Endothelial cell of umbilical vein (primary cell): ENCODE measurements around the gene VAV2. TPM values are rescaled to one million over a fixed set of nuclear protein-coding genes. Genes with fewer than 3 reads are reported as not detected.

ENCODE experiments used
- BruUV-seq: library from RNA; stranded (reverse); fragments of 400-500 nt; replicated peaks from 2 replicates; lab custom pipeline; 2021; lab: Mats Ljungman, UMichigan
- CTCF ChIA-PET: fragments of 300-600, 350-600 bp; sonication (Branson Sonifier 250); formaldehyde crosslinking; loops from one replicate; lab custom pipeline; 2021; ENCODE audit warnings: antibody characterized with exemption, inconsistent platforms; lab: Charles Lee
- POLR2A ChIA-PET: fragments of 300-600, 350-600 bp; sonication (Branson Sonifier 250); formaldehyde crosslinking; loops from one replicate; lab custom pipeline; 2021; ENCODE audit warnings: antibody characterized with exemption, inconsistent platforms; lab: Charles Lee
- DNase-seq: peaks from one replicate; pipeline ENCODE4 v3.0.0-alpha.2; 2011; ENCODE audit warnings: low read depth, low spot score
- FAIRE-seq: peaks from 2 replicates; lab custom pipeline; 2011; peaks lifted over from hg19 to GRCh38; lab: Jason Lieb, UNC
- H2AFZ ChIP-seq: 2 replicates; pipeline ENCODE4 v1.6.0; 2012; ENCODE audit warnings: low read depth, low read length, control low read depth, inconsistent platforms
- H3K27ac ChIP-seq: 2 replicates; pipeline ENCODE4 v1.5.1; 2011; ENCODE audit warnings: low read depth, mild to moderate bottlenecking, control low read depth, low read length, moderate library complexity; ENCODE audit not compliant: insufficient read depth
- H3K27me3 ChIP-seq, 2 experiments: 2 replicates each; pipeline versions ENCODE4 v1.6.0 to v1.6.1; 2011; ENCODE audit warnings: low read length in 2 of 2, mixed read lengths in 1 of 2; ENCODE audit not compliant: control insufficient read depth in 2 of 2, insufficient read depth in 2 of 2
- H3K36me3 ChIP-seq, 2 experiments: 2 replicates in 1 of 2; 3 replicates in 1 of 2; pipeline ENCODE4 v1.5.1; 2011; ENCODE audit warnings: low read length in 2 of 2, mild to moderate bottlenecking in 1 of 2, moderate library complexity in 1 of 2; ENCODE audit not compliant: control insufficient read depth in 2 of 2, insufficient read depth in 2 of 2; ENCODE audit errors: extremely low read depth in 1 of 2
- H3K4me1 ChIP-seq: 3 replicates; pipeline ENCODE4 v1.5.1; 2011; ENCODE audit warnings: mild to moderate bottlenecking, low read length; ENCODE audit not compliant: control insufficient read depth, insufficient read depth; ENCODE audit errors: extremely low read depth
- H3K4me2 ChIP-seq: 2 replicates; pipeline ENCODE4 v1.6.1; 2011; ENCODE audit warnings: low read length, control low read depth, mixed read lengths; ENCODE audit not compliant: insufficient read depth
- H3K4me3 ChIP-seq, 3 experiments: fragments of 200-600 bp in 1 of 3; sonication (generic), shearing (Covaris generic) in 1 of 3; replicated peaks in 1 of 3; 2 replicates each; pipeline ENCODE4 v1.5.1; 2011 to 2016; ENCODE audit warnings: control low read depth in 3 of 3, low read length in 3 of 3, mild to moderate bottlenecking in 2 of 3, inconsistent platforms in 1 of 3, low read depth in 1 of 3, moderate library complexity in 1 of 3; ENCODE audit not compliant: insufficient read depth in 1 of 3
- H3K79me2 ChIP-seq: 2 replicates; pipeline ENCODE4 v1.6.0; 2012; ENCODE audit warnings: low read length, inconsistent platforms; ENCODE audit not compliant: control insufficient read depth, insufficient read depth
- H3K9ac ChIP-seq: replicated peaks from 2 replicates; pipeline ENCODE3; 2011; ENCODE audit warnings: low read length, control low read depth; ENCODE audit not compliant: insufficient read depth; ENCODE audit errors: extremely low read depth
- H3K9me1 ChIP-seq: replicated peaks from 3 replicates; pipeline ENCODE4 v1.6.0; 2011; ENCODE audit warnings: mild to moderate bottlenecking, low read length; ENCODE audit not compliant: control insufficient read depth, insufficient read depth; ENCODE audit errors: extremely low read depth
- H3K9me3 ChIP-seq: replicated peaks from 2 replicates; pipeline ENCODE4 v1.5.1; 2012; ENCODE audit warnings: low read length, inconsistent platforms; ENCODE audit not compliant: control insufficient read depth, insufficient read depth
- H4K20me1 ChIP-seq: replicated peaks from 2 replicates; pipeline ENCODE3; 2011; ENCODE audit warnings: mild to moderate bottlenecking, low read length; ENCODE audit not compliant: control insufficient read depth, insufficient read depth; ENCODE audit errors: extremely low read depth
- EZH2 ChIP-seq: IDR thresholded peaks from 2 replicates; pipeline ENCODE4 v1.6.1; 2012; ENCODE audit warnings: borderline replicate concordance, low read depth, mild to moderate bottlenecking, moderate library complexity, low read length, inconsistent platforms; ENCODE audit not compliant: severe bottlenecking
- FOS ChIP-seq: IDR thresholded peaks from 2 replicates; pipeline ENCODE4 v1.6.1; 2011; ENCODE audit warnings: mild to moderate bottlenecking, low read length, moderate library complexity, borderline replicate concordance; ENCODE audit not compliant: insufficient read depth
- GATA2 ChIP-seq: IDR thresholded peaks from 2 replicates; pipeline ENCODE4 v1.7.0; 2011; ENCODE audit warnings: low read depth, mild to moderate bottlenecking, moderate library complexity, mixed read lengths, low read length; ENCODE audit not compliant: insufficient read length, insufficient read depth
- JUN ChIP-seq: IDR thresholded peaks from 2 replicates; pipeline ENCODE4 v1.6.1; 2011; ENCODE audit warnings: borderline replicate concordance, low read depth; ENCODE audit not compliant: insufficient read length, insufficient read depth
- MAX ChIP-seq: IDR thresholded peaks from 2 replicates; pipeline ENCODE4 v1.6.1; 2011; ENCODE audit not compliant: insufficient read depth, insufficient read length
- MYC ChIP-seq: IDR thresholded peaks from one replicate; pipeline ENCODE4 v1.6.1; 2011; ENCODE audit warnings: mild to moderate bottlenecking, low read depth, low read length
- POLR2A ChIP-seq: IDR thresholded peaks from 2 replicates; pipeline ENCODE4 v1.6.1; 2012; ENCODE audit warnings: low read depth, mild to moderate bottlenecking, control low read depth, low read length
- POLR2AphosphoS5 ChIP-seq: IDR thresholded peaks from 2 replicates; pipeline ENCODE4 v1.6.1; 2012; ENCODE audit warnings: low read depth, mild to moderate bottlenecking, control low read depth, low read length, moderate library complexity; ENCODE audit not compliant: insufficient read depth
- dilution Hi-C: fragments of 300-500 bp; cut with MboI; formaldehyde crosslinking; loops from one replicate; pipeline ENCODE4 v1.15.0; 2019; ENCODE audit warnings: low sequenced_read_pairs; ENCODE audit not compliant: extremely low pct_ligation_motif_present
- intact Hi-C: fragments of 100-400 bp; cut with micrococcal nuclease; formaldehyde crosslinking; loops from one replicate; pipeline ENCODE4 v1.10.0; 2022
- polyA plus RNA-seq, 4 experiments: library from polyadenylated mRNA; depleted of rRNA in 3 of 4; stranded (reverse) in 3 of 4; unstranded in 1 of 4; fragments of >200 nt; gene quantifications; 2 replicates each; pipeline versions ENCODE4 v1.2.1 to v1.2.3, GENCODE V29; 2011 to 2012; ENCODE audit warnings: missing spikeins in 1 of 4
- total RNA-seq: library from RNA; stranded (reverse); gene quantifications from 2 replicates; pipeline ENCODE4 v1.2.3, GENCODE V29; 2021
- TF ChIP-seq, protein P1 (sequence below), 2 donors: IDR thresholded peaks; 1 replicate in 1 of 2; 2 replicates in 1 of 2; pipeline ENCODE4 v1.5.1; 2011; ENCODE audit warnings: low read length in 2 of 2, mild to moderate bottlenecking in 2 of 2, moderate library complexity in 2 of 2, control low read depth in 1 of 2, inconsistent platforms in 1 of 2, low read depth in 1 of 2; ENCODE audit not compliant: insufficient read depth in 1 of 2; ENCODE audit errors: extremely low read depth in 1 of 2

VAV2 gene
- total and polyA plus RNA-seq, 2 donors (not counting 3 experiments of a cell fraction or from before 2014, with no cell fraction given) = 10.6 to 30.6 TPM

GRCh38 chr9:133716564-133717112 lies 275.5 kb downstream of the VAV2 start:
- ChIA-PET POLR2A (no interaction called here), CTCF (interaction anchor here (1.1 kb wide), 1 partner anchor 26 kb away, joined by 3 read pairs; no protein-coding TSS in a partner anchor)
- Histone ChIP-seq H3K36me3 (no peaks in the 10 kb centered on the region), H3K4me1 (no peaks in the 10 kb centered on the region), H3K9me1 (no peaks in the 10 kb centered on the region), H3K9ac (no peak overlapping the region), H3K27ac (no peak overlapping the region), H3K27me3 (no peaks in the 10 kb centered on the region), H4K20me1 (no peaks in the 10 kb centered on the region), H3K79me2 (no peaks in the 10 kb centered on the region), H3K4me2 (no peak overlapping the region), H3K9me3 (no peaks in the 10 kb centered on the region), H2AFZ (no peak overlapping the region), H3K4me3 (no peak overlapping the region)
- no peak for DNase-seq
- intact Hi-C loops (no loop called here), dilution Hi-C loops (no loop called here)
- no TSS peak for BruUV-seq
- TF ChIP-seq FOS (no peak), POLR2AphosphoS5 (no peak), MAX (no peak), GATA2 (no peak), JUN (no peak), POLR2A (no peak), MYC (no peak), EZH2 (no peak)
- TF ChIP-seq, protein P1, sequence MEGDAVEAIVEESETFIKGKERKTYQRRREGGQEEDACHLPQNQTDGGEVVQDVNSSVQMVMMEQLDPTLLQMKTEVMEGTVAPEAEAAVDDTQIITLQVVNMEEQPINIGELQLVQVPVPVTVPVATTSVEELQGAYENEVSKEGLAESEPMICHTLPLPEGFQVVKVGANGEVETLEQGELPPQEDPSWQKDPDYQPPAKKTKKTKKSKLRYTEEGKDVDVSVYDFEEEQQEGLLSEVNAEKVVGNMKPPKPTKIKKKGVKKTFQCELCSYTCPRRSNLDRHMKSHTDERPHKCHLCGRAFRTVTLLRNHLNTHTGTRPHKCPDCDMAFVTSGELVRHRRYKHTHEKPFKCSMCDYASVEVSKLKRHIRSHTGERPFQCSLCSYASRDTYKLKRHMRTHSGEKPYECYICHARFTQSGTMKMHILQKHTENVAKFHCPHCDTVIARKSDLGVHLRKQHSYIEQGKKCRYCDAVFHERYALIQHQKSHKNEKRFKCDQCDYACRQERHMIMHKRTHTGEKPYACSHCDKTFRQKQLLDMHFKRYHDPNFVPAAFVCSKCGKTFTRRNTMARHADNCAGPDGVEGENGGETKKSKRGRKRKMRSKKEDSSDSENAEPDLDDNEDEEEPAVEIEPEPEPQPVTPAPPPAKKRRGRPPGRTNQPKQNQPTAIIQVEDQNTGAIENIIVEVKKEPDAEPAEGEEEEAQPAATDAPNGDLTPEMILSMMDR (IDR thresholded peaks at IDR 0.05; ENCODE audit: extremely low read depth in 1 of 2, insufficient read depth in 1 of 2, low read depth in 1 of 2, low read length in 2 of 2) = no peak
- no peak for FAIRE-seq
